Measurements from ENCODE around the gene MTCL3.

MTCL3 gene

DNA sequence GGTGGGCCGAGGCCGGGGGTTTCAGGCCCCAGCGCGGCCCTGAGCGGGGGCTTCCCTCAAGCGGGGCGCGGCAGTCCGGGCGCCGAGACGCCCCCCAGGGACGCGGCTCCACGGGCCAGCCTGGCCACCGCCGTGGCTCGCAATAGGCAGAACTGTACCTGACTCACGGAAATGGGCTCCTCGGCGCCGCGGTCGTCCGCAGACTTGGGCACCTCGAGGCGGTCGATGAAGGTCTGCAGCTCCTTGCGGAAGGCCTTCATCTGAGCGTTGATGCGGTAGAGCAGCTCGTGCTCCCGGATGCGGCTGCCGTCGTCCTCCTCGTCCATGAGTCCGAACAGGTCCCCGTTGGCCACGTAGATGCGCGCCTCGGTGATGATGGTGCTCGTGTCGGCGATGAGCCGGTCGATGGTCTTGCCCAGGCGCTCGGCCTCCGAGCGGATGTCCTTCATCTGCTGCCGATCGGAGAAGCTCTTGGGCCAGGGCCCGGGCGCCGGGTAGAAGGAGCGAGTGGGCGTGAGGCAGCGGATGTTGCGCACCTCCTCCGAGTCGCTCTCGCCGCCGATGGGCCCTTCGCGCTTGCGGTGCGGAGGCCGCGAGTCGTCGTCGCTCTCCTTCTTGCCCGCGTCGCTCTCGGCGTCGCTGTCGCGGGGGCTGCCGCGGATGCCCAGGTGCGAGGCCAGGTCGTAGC is 43.9 kb downstream of the MTCL3 start:
- H3K4me3 ChIP-seq = no peak overlapping the region
- in situ Hi-C loops (cut with MboI; ENCODE audit: low sequenced_read_pairs) = no loop called here
- H3K9me3 ChIP-seq = no peaks in the 10 kb centered on the region
- DNase-seq (ENCODE audit: low spot score in 2 of 2) = no peak
- no peaks in the 10 kb centered on the region for H3K36me3 ChIP-seq (replicated peaks)
- H3K4me1 ChIP-seq = peaks cover 3% of the 10 kb centered on the region
- H3K27me3 ChIP-seq (ENCODE audit: low read depth) = no peaks in the 10 kb centered on the region

DNA sequence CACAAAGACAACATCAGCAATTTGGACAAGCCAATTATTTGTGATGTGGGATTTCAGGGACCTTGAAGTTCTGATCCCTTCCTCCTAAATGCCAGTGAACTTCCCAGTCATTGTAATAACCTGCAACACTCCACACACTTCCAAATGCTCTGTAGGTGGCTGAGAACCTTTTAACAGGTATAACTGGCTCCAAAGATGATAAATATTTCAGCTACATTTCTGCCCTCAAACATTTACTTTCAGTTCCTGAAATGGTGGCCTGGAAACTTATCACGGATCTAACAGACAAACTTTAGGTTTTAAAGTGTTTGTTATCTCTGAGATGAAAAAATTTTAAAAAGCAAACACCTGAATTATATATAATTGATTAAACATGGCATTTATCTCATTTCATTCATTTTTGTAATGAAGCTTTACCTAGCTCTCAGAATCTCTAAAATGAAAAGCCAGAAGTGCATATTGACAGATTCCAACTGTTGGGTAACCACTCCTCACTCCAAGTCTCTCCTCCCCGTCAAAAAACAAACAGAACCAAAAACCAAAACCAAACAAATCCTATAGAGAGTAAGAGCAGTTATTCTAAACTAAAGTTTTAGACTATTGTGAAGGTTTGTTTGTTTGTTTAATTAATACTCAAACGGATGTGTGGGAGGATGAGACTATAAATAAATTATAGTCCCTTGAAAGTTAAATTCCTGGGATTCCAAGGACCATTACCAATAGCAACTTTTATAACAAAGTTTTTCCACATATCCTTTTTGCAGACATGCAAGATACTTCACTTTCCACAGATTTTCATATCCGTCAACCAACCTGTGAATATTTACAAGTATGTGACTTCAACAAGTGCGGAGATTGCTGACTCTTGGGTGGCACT is 47.5 kb downstream of the MTCL3 start:
- in situ Hi-C loops (cut with MboI; ENCODE audit: low sequenced_read_pairs) = no loop called here
- DNase-seq (ENCODE audit: low spot score in 2 of 2) = no peak
- H3K4me3 ChIP-seq = no peak overlapping the region
- no peaks in the 10 kb centered on the region for H3K4me1 ChIP-seq
- H3K9me3 ChIP-seq = no peaks in the 10 kb centered on the region
- no peaks in the 10 kb centered on the region for H3K36me3 ChIP-seq (replicated peaks)
- H3K27me3 ChIP-seq (ENCODE audit: low read depth) = no peaks in the 10 kb centered on the region

DNA sequence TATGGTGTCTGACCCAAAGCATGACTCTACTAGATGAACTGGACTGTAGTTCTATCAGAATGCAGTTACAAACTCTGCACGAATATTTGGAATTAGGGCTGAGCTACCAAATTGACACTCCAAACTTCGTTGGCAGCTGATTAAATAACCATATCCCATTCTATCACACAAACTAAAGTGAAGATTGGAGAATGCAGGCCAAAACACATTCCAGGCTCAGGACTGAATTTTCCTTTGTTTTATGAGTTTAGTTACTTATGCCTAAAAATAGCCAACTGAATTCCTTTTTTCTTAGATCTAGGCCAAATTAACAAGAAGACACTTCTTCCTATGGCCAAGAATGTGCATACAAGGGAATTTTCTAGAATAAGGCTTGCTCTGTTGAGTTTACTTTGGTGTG is 50.2 kb downstream of the MTCL3 start:
- DNase-seq (ENCODE audit: low spot score in 2 of 2) = no peak
- in situ Hi-C loops (cut with MboI; ENCODE audit: low sequenced_read_pairs) = no loop called here
- Histone ChIP-seq H3K4me1 (no peaks in the 10 kb centered on the region), H3K27me3 (ENCODE audit: low read depth) (no peaks in the 10 kb centered on the region), H3K36me3 (replicated peaks) (no peaks in the 10 kb centered on the region), H3K4me3 (no peak overlapping the region), H3K9me3 (no peaks in the 10 kb centered on the region)

DNA sequence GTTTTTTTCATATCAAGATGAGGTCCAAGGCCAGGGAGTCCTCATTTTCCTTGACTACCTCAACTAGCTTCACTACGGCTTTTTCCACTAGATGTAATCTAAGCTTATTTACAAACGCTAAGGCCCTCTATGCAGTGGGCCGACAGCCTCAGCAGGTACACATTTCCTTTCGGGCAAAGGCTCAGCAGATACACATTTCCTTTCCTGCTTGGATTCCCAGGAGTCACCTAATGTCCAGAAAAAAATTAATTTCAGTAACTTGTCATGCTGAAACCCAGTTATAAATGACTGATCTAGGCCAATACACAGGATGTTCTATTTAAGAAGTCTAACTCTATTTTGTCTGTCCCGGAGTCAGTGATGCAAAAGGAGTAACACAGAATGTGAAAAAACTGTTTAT is 52.7 kb downstream of the MTCL3 start:
- H3K4me3 ChIP-seq = no peak overlapping the region
- H3K36me3 ChIP-seq (replicated peaks) = no peaks in the 10 kb centered on the region
- H3K9me3 ChIP-seq = no peaks in the 10 kb centered on the region
- no peak for DNase-seq (ENCODE audit: low spot score in 2 of 2)
- no peaks in the 10 kb centered on the region for H3K27me3 ChIP-seq (ENCODE audit: low read depth)
- H3K4me1 ChIP-seq = no peaks in the 10 kb centered on the region
- in situ Hi-C loops (cut with MboI; ENCODE audit: low sequenced_read_pairs) = no loop called here

DNA sequence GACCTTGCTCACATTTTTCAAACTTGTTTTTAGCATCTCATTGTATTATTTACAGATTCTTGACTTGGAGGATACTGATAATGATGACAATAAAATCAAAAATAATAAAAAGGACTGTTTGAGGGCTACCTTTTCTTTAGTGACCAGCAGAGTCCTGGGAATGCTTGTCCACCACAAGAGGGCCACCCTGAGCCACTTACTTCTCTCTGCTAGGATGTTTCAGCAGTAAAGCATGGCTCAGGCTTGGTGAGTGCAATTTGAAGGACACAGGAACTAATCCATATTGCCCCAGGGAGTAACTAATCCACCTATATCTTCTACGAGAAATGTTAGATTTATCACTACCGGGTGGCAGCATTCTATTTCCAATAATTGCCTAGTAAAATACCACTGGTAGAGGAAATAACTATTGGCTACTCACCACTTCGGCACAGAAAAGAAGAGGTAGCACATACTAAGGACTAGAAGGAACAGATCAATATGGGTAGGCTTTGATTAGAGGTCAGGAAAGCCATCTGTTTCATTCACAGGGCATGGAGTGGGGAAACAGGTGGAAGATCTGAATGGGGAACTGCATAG is 54.2 kb downstream of the MTCL3 start:
- Histone ChIP-seq H3K36me3 (replicated peaks) (no peaks in the 10 kb centered on the region), H3K4me3 (no peak overlapping the region), H3K4me1 (no peaks in the 10 kb centered on the region), H3K27me3 (ENCODE audit: low read depth) (no peaks in the 10 kb centered on the region), H3K9me3 (no peaks in the 10 kb centered on the region)
- DNase-seq (ENCODE audit: low spot score in 2 of 2) = peak; percentile 76 to 88
- in situ Hi-C loops (cut with MboI; ENCODE audit: low sequenced_read_pairs) = loop anchor here (5.0 kb wide), 1 partner anchor 72 kb away; no protein-coding TSS in a partner anchor

DNA sequence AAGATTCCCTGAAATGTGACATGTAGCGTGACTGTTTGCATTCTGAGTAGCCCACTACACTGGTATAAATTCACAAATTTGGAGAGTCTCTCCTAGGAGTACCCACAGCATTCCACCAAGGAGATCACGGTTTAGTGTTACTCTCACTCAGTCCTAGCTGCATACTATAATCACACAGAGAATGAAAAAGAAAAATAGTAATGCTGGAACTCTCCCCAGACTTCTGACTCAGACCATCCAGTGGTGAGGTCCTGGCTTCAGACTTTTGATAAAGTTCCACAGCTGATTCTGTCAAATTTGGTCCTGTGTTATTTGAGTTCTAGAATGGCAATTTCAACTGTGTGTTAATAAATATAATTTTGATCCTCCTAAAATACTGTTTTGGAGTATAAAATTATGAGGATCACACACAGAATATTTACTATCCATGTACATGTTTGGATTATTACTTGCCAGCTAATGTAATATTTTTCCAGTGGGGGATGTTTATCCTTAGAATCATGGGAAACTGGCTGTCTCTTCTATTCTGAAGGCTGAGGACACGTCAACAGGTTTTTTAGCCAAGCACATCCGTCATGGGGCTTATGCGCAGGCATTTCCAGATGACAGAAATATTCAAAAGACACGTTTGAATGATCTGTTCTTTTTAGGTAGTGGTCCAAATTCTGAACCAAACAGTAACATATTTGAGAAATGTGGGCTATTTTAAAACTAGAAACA is 54.8 kb downstream of the MTCL3 start:
- Histone ChIP-seq H3K4me1 (no peaks in the 10 kb centered on the region), H3K36me3 (replicated peaks) (no peaks in the 10 kb centered on the region), H3K27me3 (ENCODE audit: low read depth) (no peaks in the 10 kb centered on the region), H3K9me3 (no peaks in the 10 kb centered on the region), H3K4me3 (no peak overlapping the region)
- no peak for DNase-seq (ENCODE audit: low spot score in 2 of 2)
- in situ Hi-C loops (cut with MboI; ENCODE audit: low sequenced_read_pairs) = loop anchor here (5.0 kb wide), 1 partner anchor 73 kb away; no protein-coding TSS in a partner anchor

DNA sequence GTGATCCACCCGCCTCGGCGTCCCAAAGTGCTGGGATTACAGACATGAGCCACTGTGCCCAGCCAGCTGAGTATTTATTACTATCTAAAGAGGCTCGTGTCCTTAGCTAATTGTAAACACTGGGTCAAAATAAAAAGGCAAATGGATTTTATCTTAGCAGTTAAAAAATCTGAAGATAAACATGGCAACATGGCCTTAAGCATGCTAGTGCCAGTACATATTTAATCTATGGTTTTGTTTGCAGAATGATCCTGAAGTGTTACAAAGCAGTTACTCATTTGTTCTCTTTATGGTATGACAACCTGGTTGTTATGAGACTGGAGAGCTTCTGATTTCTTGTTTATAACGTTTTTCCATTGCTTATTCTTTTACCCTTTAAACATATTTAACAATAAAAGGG is 56.1 kb downstream of the MTCL3 start:
- Histone ChIP-seq H3K4me3 (no peak overlapping the region), H3K27me3 (ENCODE audit: low read depth) (no peaks in the 10 kb centered on the region), H3K36me3 (replicated peaks) (no peaks in the 10 kb centered on the region), H3K9me3 (no peaks in the 10 kb centered on the region), H3K4me1 (peaks cover 8% of the 10 kb centered on the region)
- DNase-seq (ENCODE audit: low spot score in 2 of 2) = no peak
- in situ Hi-C loops (cut with MboI; ENCODE audit: low sequenced_read_pairs) = loop anchor here (5.0 kb wide), 1 partner anchor 74 kb away; no protein-coding TSS in a partner anchor

DNA sequence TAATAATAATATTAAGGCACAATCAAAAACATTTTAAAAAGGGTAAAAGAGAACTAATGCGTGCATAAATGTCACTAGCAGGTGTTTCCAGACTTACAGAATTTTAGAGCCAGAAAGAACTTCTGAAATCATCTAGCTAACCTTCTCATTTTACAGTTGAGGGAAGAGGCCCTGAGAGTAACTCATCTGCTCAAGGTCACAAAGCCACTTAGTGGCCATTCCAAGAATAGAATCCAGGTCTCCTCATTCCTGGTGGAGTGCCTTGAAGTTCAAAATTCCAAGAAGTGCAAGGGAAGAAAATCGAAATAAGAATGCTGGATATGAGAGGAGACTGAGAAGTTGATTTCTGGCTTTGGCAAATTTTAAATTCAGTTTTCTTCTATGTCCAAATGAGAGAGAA is 56.8 kb downstream of the MTCL3 start:
- H3K9me3 ChIP-seq = no peaks in the 10 kb centered on the region
- no peak overlapping the region for H3K4me3 ChIP-seq
- in situ Hi-C loops (cut with MboI; ENCODE audit: low sequenced_read_pairs) = loop anchor here (5.0 kb wide), 1 partner anchor 75 kb away; no protein-coding TSS in a partner anchor
- H3K27me3 ChIP-seq (ENCODE audit: low read depth) = no peaks in the 10 kb centered on the region
- H3K36me3 ChIP-seq (replicated peaks) = no peaks in the 10 kb centered on the region
- DNase-seq (ENCODE audit: low spot score in 2 of 2) = no peak
- H3K4me1 ChIP-seq = peaks cover 8% of the 10 kb centered on the region

DNA sequence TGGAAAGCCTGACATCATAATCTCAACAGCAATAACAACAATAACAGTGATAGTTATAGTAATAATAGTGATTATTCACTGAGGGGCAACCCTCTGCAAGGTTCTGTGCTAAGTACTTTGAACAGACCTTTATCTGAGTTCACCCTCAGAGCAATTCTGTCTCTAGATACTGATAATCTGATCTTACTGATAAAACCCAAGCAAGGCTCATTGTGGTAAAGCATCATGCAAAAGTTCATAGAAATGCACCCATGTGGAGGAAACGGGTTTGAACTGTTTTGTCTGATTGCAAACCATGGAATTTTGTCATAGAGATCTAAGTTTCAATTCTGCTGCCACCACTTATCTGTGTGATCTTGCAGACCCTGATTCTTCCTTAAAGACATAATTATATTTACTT is 58.7 kb downstream of the MTCL3 start:
- DNase-seq (ENCODE audit: low spot score in 2 of 2) = no peak
- no peaks in the 10 kb centered on the region for H3K9me3 ChIP-seq
- no peak overlapping the region for H3K4me3 ChIP-seq
- no peaks in the 10 kb centered on the region for H3K27me3 ChIP-seq (ENCODE audit: low read depth)
- H3K36me3 ChIP-seq (replicated peaks) = no peaks in the 10 kb centered on the region
- in situ Hi-C loops (cut with MboI; ENCODE audit: low sequenced_read_pairs) = loop anchor here (5.0 kb wide), 1 partner anchor 77 kb away; no protein-coding TSS in a partner anchor
- peaks cover 8% of the 10 kb centered on the region for H3K4me1 ChIP-seq

DNA sequence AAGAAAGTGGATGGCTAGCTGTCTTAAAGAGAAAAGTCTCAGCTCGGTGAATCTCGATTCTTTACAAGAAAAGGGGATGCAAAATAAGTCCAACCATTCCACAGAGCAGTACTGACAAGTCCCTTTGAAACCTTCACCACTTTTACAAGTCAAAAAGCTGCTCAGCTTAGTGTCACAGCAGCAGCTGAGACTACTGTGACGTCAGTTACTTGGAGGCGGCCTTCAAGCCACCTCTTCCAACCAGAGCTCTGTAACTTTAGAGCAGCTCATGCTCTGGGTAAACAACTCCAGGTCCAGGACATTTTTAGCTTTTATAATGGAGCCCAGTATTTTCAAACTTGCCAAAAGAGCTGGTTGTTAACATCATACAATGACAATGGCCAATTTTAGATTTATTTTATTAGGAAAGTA is 59.9 kb downstream of the MTCL3 start, which contains the start of gene KIAA0408:
Gene KIAA0408 (minus strand): TSS at position 159 of the 411 bp plus-strand sequence. CDS start 5,408 bp downstream, outside the sequence.
- no peaks in the 10 kb centered on the region for H3K36me3 ChIP-seq (replicated peaks)
- H3K4me1 ChIP-seq = peaks cover 10% of the 10 kb centered on the region
- no peak within 1 kb of the TSS for H3K4me3 ChIP-seq
- H3K27me3 ChIP-seq (ENCODE audit: low read depth) = no peaks in the 10 kb centered on the region
- no peaks in the 10 kb centered on the region for H3K9me3 ChIP-seq
- no peak for DNase-seq (ENCODE audit: low spot score in 2 of 2)
- in situ Hi-C loops (cut with MboI; ENCODE audit: low sequenced_read_pairs) = no loop called here

DNA sequence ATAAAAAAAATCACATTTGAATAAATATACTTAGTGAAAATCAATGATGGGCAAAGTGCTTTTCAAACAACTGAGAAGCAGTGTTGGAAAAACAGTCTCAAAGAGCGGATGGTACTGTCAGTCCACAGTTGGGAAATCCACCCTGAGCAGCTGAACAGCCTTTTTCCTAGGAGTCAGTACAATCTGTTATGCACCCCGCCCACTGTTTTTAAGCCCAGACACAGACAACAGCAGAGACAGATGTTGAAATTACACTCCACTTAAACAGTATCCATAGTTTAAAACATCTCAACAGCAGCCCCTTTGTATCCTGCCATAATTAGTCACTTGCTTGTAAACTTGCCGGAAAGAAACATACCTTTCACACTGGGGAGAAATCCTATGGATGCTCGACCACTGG is 60.3 kb downstream of the MTCL3 start:
- in situ Hi-C loops (cut with MboI; ENCODE audit: low sequenced_read_pairs) = no loop called here
- no peaks in the 10 kb centered on the region for H3K36me3 ChIP-seq (replicated peaks)
- no peaks in the 10 kb centered on the region for H3K9me3 ChIP-seq
- peaks cover 14% of the 10 kb centered on the region for H3K4me1 ChIP-seq
- DNase-seq (ENCODE audit: low spot score in 2 of 2) = no peak
- no peak overlapping the region for H3K4me3 ChIP-seq
- H3K27me3 ChIP-seq (ENCODE audit: low read depth) = no peaks in the 10 kb centered on the region

DNA sequence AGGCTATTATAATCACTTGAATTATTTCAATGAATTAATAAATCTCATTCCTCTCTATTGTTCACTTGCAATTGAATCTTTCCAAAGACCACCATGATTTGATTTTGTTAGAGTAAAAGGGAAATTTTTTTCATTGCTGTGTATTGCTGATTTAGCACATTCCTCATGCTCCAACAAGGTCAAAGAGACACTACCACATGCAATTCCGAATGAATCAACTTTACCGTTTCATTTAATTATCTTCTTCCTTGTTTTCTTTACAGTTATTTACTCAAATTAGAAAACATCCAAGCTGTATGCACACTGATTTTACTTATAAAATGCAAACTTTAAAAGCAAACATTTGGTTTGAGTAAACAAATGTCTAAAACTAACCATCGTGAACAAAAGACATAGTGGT is 60.9 kb downstream of the MTCL3 start:
- no peak for DNase-seq (ENCODE audit: low spot score in 2 of 2)
- in situ Hi-C loops (cut with MboI; ENCODE audit: low sequenced_read_pairs) = no loop called here
- Histone ChIP-seq H3K36me3 (replicated peaks) (no peaks in the 10 kb centered on the region), H3K27me3 (ENCODE audit: low read depth) (no peaks in the 10 kb centered on the region), H3K4me3 (no peak overlapping the region), H3K4me1 (peaks cover 14% of the 10 kb centered on the region), H3K9me3 (no peaks in the 10 kb centered on the region)

DNA sequence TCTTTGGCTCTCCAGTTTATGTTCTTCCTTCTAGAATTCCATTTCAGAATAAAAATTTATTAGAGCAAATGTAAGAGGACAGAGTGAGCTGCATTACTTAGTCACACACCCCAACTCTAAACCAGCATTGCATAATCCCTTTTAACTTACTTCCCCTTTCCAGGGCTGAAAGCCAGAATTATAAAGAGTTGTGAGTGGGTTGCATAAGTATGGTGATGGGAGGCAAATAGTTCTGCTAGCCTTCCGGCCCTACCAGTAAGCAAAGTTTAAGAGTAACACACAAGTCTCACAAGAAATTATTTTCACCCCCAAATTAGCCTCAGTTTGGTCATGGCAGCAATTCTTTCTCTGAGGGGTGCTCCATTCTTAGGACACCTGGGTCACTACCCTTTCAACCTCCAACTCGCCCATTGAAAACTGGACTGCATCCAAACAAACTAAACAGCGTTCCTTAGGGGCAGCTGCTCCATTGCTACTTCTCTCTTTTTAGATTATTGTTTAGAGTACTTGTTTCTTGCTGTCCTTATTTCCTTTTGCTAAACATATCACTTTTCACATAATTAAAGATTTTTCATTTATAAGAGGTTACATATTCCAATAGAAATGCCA is 61.6 kb downstream of the MTCL3 start:
- Histone ChIP-seq H3K27me3 (ENCODE audit: low read depth) (no peaks in the 10 kb centered on the region), H3K4me1 (peaks cover 14% of the 10 kb centered on the region), H3K4me3 (no peak overlapping the region), H3K9me3 (no peaks in the 10 kb centered on the region), H3K36me3 (replicated peaks) (no peaks in the 10 kb centered on the region)
- no peak for DNase-seq (ENCODE audit: low spot score in 2 of 2)
- in situ Hi-C loops (cut with MboI; ENCODE audit: low sequenced_read_pairs) = no loop called here

All from HAP-1 (cell line).